ENCODE data around the gene ELMO1.

DNA sequence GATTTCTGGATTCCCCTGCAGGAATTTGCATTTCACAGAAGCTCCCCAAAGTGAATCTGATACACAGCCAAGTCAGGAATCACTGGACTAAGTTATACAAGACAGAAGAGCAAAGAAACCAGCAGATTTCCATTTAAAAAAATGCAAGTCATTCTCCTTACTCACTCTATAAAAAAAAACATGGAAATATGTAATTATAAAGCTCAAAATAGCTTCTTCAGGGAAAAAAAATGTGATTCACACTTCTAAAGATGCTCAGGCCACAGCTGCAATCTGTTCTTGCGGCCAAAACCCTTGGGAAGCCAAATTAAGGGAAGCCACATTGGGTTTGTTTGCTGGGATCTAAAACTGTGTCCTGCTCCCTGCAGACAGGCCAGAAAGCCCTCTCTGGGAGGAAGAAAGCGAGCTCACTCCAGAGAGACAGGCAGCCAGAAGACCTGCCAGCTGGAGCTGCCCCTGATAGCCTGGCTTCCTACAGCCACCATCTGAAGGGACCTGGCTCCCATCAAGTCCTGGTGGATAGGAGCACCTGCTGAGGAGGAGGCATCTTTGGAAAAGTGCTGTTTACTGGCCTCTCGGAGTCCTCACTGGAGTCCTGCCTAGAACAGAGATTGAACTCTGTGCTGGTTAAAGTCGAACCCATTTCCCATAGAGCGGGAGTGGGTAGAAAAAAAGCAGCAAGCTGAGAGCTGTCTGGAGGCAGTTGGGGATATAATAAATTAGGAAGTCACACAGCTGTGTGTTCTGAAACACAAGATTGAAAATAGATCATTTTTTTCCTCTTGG lies 365.2 kb downstream of the ELMO1 start:
- no peak for TF ChIP-seq BHLHE40 (IDR thresholded peaks at IDR 0.05; ENCODE audit: borderline replicate concordance)
- TF ChIP-seq SUZ12 (IDR thresholded peaks at IDR 0.05), result no peak
- no peak for TF ChIP-seq ARNT (IDR thresholded peaks at IDR 0.05)
- TF ChIP-seq HDGF (IDR thresholded peaks at IDR 0.05; ENCODE audit: borderline replicate concordance), result no peak
- TF ChIP-seq FOXK2 (IDR thresholded peaks at IDR 0.05), result no peak
- no peak for TF ChIP-seq NFRKB (IDR thresholded peaks at IDR 0.05)
- TF ChIP-seq SP1 (IDR thresholded peaks at IDR 0.05), result no peak
- TF ChIP-seq FOXA1 (IDR thresholded peaks at IDR 0.05), result no peak
- no peak for TF ChIP-seq LEF1 (IDR thresholded peaks at IDR 0.05; ENCODE audit: borderline replicate concordance)
- no peak for TF ChIP-seq CTBP1 (IDR thresholded peaks at IDR 0.05; ENCODE audit: borderline replicate concordance)
- no peak for TF ChIP-seq TARDBP (IDR thresholded peaks at IDR 0.05)
- TF ChIP-seq L3MBTL2 (conservative IDR thresholded peaks at IDR 0.05), result no peak
- TF ChIP-seq, protein P1, sequence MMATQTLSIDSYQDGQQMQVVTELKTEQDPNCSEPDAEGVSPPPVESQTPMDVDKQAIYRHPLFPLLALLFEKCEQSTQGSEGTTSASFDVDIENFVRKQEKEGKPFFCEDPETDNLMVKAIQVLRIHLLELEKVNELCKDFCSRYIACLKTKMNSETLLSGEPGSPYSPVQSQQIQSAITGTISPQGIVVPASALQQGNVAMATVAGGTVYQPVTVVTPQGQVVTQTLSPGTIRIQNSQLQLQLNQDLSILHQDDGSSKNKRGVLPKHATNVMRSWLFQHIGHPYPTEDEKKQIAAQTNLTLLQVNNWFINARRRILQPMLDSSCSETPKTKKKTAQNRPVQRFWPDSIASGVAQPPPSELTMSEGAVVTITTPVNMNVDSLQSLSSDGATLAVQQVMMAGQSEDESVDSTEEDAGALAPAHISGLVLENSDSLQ (IDR thresholded peaks at IDR 0.05), result no peak
- TF ChIP-seq ELF4 (IDR thresholded peaks at IDR 0.05), result no peak
